GM19099 (cell line): ENCODE results near the gene POLRMT.

Experiments used
- POLR2A ChIP-seq: IDR thresholded peaks from 3 replicates; pipeline ENCODE4 v1.6.1; 2011; ENCODE audit warnings: low read depth; ENCODE audit not compliant: insufficient read length; ENCODE audit errors: extremely low read depth

Gene POLRMT

GRCh38 chr19:597406-598315 lies 35.7 kb downstream of the POLRMT start:
- no peak for TF ChIP-seq POLR2A

GRCh38 chr19:596263-596655 lies 37.1 kb downstream of the POLRMT start:
- TF ChIP-seq POLR2A = no peak

GRCh38 chr19:595326-596262 lies 37.7 kb downstream of the POLRMT start:
- TF ChIP-seq POLR2A = no peak

GRCh38 chr19:594265-594870 lies 39.0 kb downstream of the POLRMT start:
- no peak for TF ChIP-seq POLR2A

- TF ChIP-seq POLR2A = no peak
Measured at GRCh38 chr19:593505-593904, 39.8 kb downstream of the POLRMT start.

GRCh38 chr19:593055-593454 lies 40.3 kb downstream of the POLRMT start:
- no peak for TF ChIP-seq POLR2A

GRCh38 chr19:592101-592500 lies 41.2 kb downstream of the POLRMT start:
- TF ChIP-seq POLR2A = no peak

DNA sequence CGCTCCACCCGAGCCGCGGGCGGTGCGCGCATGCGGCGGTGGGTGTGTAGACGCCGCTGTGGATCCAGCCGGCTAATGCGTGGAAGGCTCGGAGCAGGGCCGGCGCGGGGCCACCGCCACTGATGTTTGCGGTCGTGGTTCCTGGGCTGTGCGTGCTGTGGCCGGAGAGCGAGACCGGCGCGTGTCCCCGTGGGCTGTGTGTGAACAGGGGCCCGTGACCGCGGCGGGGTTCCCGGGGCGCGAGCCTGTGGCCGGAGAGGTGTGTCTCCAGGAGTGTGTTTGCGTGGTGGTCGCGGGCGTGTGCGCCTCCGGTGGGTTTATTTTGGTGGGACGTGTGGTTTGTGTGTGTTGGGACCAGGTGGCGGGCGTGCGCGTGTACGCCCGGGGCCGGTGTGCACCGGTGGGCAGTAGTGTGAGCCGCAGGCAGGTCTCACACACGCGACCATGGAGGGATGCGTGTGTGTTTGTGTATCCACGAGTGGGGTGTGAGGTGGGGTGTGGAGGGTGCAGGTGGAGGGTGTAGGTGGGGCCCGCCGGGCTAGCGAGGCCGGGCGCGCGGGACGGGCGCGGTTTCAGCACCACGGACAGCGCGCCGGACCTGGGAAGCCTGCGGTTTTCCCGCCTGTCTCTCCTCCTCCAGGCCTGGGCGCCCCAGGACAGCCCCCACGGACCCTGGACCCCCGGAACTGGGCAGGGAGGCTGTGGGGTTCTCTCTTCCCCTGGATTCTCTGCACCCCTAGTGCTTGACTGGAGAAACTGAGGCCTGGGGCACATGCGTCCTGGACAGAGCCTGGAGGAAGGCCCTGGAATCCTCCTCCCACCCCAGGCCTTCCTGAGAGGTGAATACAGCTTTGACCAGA lies 42.0 kb downstream of the POLRMT start:
- TF ChIP-seq POLR2A = no peak

DNA sequence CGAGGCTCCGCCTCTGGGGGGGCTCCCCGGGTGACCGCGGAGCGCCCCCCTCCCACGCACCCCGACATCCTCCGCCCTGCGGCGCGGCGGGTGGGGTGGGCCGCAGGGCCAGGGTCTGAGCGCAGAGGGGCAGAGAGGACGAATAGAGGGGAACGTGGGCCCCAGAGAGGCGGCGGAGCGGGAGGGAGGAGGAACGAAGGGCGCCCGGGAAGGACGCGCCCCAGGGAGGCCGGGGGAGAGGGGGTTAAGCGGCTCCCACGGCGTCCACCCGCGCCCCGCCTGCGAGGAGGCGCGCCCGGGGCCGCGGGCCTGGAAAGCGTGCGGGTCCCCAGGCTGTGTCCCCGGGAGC lies 42.6 kb downstream of the POLRMT start:
- TF ChIP-seq POLR2A = no peak

GRCh38 chr19:590396-590745 lies 43.0 kb downstream of the POLRMT start:
- no peak for TF ChIP-seq POLR2A

GRCh38 chr19:589693-590395 lies 43.5 kb downstream of the POLRMT start, which contains the start of gene HCN2:
Gene HCN2, plus strand, starts transcription at chr19:589881. Its CDS starts 65 bp downstream, at chr19:589946.
- TF ChIP-seq POLR2A = no peak

DNA sequence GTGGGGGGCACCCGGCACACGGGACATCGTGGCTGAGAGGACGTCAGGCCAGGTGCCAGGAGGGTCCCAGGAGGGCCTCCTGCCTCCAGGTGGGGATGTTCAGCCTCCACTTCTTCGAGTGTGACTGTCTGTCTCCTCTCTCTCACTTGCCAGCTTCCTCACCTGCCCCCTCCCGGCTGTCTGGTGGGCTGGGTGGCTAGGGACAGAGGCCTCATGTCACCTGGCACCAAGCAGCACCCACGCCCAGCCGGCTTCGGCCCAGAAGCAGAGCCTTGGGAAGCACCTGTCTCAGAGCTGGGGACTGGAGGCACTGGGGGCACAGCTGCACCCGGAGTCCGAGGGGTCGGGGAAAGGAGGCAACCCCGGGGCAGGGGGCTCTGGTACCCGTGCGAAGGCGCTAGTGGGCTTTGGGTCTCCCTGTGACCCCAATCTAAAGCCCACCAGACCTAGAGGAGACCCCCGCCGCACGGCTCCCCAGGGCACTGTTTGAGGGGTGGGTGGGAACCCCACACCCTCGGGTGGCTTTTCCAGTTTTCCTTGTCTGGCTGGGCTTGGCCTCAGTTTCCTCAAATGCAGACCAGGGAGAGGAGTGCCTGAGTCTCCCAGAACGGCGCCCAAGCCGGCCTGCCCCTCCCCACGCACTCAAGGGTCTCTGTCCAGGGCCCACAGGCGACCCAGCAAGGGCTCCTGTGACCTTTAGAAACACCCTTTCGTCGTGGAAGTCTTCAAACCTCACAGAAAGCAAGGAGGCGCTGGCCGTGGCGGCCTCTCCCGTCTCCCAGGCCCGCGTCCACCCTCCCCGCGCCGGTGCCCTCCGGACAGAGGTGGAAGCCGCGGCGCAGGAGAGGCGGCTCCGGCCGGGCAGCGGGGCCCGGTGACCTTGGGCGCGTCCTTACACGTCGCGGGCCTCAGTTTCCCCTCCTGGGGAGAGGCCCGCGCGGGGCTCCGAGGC lies 44.3 kb downstream of the POLRMT start:
- no peak for TF ChIP-seq POLR2A
